SK-N-SH (cell line): Measurements from ENCODE around the gene GAS7. TPM values are rescaled to one million over a fixed set of nuclear protein-coding genes. Genes with fewer than 3 reads are reported as not detected.

Experiments
- CTCF ChIA-PET: fragments of 300-600, 350-600 bp; formaldehyde crosslinking; extraction: SDS; loops from one replicate; lab custom pipeline; 2021; lab: Yijun Ruan, JAX
- POLR2A ChIA-PET: fragments of 350-600 bp; sonication (Branson Sonifier 250); formaldehyde crosslinking; extraction: SDS; loops from one replicate; lab custom pipeline; 2020; ENCODE audit warnings: antibody characterized with exemption, inconsistent platforms; lab: Yijun Ruan, JAX
- DNase-seq: peaks from one replicate; pipeline ENCODE4 v3.0.0; 2012
- H2AFZ ChIP-seq: fragments of 200-600 bp; sonication (generic); 2 replicates; pipeline ENCODE4 v1.8.1; 2016; ENCODE audit warnings: antibody characterized with exemption, mild to moderate bottlenecking, low read depth
- H3F3A ChIP-seq: fragments of 200-600 bp; sonication (generic); replicated peaks from 2 replicates; pipeline ENCODE3; 2016; ENCODE audit warnings: antibody characterized with exemption, mild to moderate bottlenecking; ENCODE audit not compliant: insufficient read depth
- H3K27ac ChIP-seq, 2 experiments: fragments of 200-500 bp in 1 of 2; fragments of 200-600 bp in 1 of 2; sonication (Bioruptor generic) in 1 of 2; sonication (generic), shearing (Covaris generic) in 1 of 2; 2 replicates each; pipeline versions ENCODE4 v1.5.1 to v1.6.1; 2014 to 2016; ENCODE audit warnings: low read depth in 2 of 2, inconsistent platforms in 1 of 2, low read length in 1 of 2, mild to moderate bottlenecking in 1 of 2, mixed read lengths in 1 of 2
- H3K27me3 ChIP-seq: fragments of 200-600 bp; sonication (generic), shearing (Covaris generic); 2 replicates; pipeline ENCODE4 v1.6.1; 2016; ENCODE audit warnings: mixed run types; ENCODE audit not compliant: insufficient read depth
- H3K36me3 ChIP-seq, 2 experiments: fragments of 200-500 bp in 1 of 2; fragments of 200-600 bp in 1 of 2; sonication (Bioruptor generic) in 1 of 2; sonication (generic) in 1 of 2; replicated peaks in 1 of 2; 2 replicates each; pipeline versions ENCODE3 to v1.5.1; 2014 to 2016; ENCODE audit warnings: low read length in 1 of 2, mild to moderate bottlenecking in 1 of 2; ENCODE audit not compliant: insufficient read depth in 2 of 2, control insufficient read depth in 1 of 2
- H3K4me1 ChIP-seq, 2 experiments: fragments of 200-500 bp in 1 of 2; fragments of 200-600 bp in 1 of 2; sonication (Bioruptor generic) in 1 of 2; sonication (generic), shearing (Covaris generic) in 1 of 2; 2 replicates each; pipeline versions ENCODE4 v1.5.1 to v1.6.1; 2014 to 2016; ENCODE audit warnings: low read depth in 1 of 2, low read length in 1 of 2, mixed run types in 1 of 2; ENCODE audit not compliant: insufficient read depth in 2 of 2, control insufficient read depth in 1 of 2
- H3K4me2 ChIP-seq: fragments of 200-600 bp; sonication (generic), shearing (Covaris generic); 2 replicates; pipeline ENCODE4 v1.6.1; 2017; ENCODE audit warnings: mixed run types
- H3K4me3 ChIP-seq, 2 experiments: fragments of 200-500 bp in 1 of 2; fragments of 200-600 bp in 1 of 2; sonication (Bioruptor generic) in 1 of 2; sonication (generic), shearing (Covaris generic) in 1 of 2; 2 replicates each; pipeline versions ENCODE4 v1.5.1 to v1.8.1; 2014 to 2016; ENCODE audit warnings: low read depth in 2 of 2, inconsistent platforms in 1 of 2, low read length in 1 of 2, mild to moderate bottlenecking in 1 of 2, mixed read lengths in 1 of 2, moderate library complexity in 1 of 2
- H3K79me2 ChIP-seq: fragments of 200-600 bp; sonication (generic); 2 replicates; pipeline ENCODE4 v1.8.1; 2017; ENCODE audit warnings: mild to moderate bottlenecking; ENCODE audit not compliant: insufficient read depth
- H3K9ac ChIP-seq: fragments of 200-600 bp; sonication (generic); 2 replicates; pipeline ENCODE4 v1.6.1; 2017; ENCODE audit warnings: mixed run types
- H3K9me2 ChIP-seq: fragments of 200-600 bp; sonication (generic); 2 replicates; pipeline ENCODE4 v1.6.1; 2017; ENCODE audit warnings: mixed run types
- H3K9me3 ChIP-seq: fragments of 200-600 bp; sonication (generic); 2 replicates; pipeline ENCODE4 v1.6.1; 2017; ENCODE audit warnings: mixed run types, mild to moderate bottlenecking, moderate library complexity
- H4K20me1 ChIP-seq: fragments of 200-600 bp; sonication (generic); 2 replicates; pipeline ENCODE4 v1.6.1; 2017; ENCODE audit warnings: mild to moderate bottlenecking, mixed run types; ENCODE audit not compliant: insufficient read depth
- CHD2 ChIP-seq: fragments of 150-350 bp; IDR thresholded peaks from 2 replicates; pipeline ENCODE4 v1.6.1; 2018; ENCODE audit warnings: low read length; ENCODE audit not compliant: partially characterized antibody
- ELF1 ChIP-seq: IDR thresholded peaks from 2 replicates; pipeline ENCODE4 v1.4.0; 2012
- EZH2phosphoT487 ChIP-seq: fragments of 200-600 bp; sonication (generic); IDR thresholded peaks from 2 replicates; pipeline ENCODE4 v1.6.1; 2017; ENCODE audit warnings: low read depth, mixed run types, mild to moderate bottlenecking, antibody characterized with exemption, moderate library complexity, borderline replicate concordance
- FOXJ3 ChIP-seq: sonication (generic); formaldehyde crosslinking; IDR thresholded peaks from 2 replicates; pipeline ENCODE4 v1.5.1; 2020; ENCODE audit warnings: mild to moderate bottlenecking, missing genetic modification reagents
- FOXM1 ChIP-seq: IDR thresholded peaks from 2 replicates; pipeline ENCODE4 v1.4.0; 2012; ENCODE audit warnings: low read depth, mild to moderate bottlenecking
- GATA2 ChIP-seq: sonication (generic); formaldehyde crosslinking; IDR thresholded peaks from 2 replicates; pipeline ENCODE4 v1.5.0; 2020; ENCODE audit warnings: mild to moderate bottlenecking, missing genetic modification reagents
- JUND ChIP-seq: IDR thresholded peaks from 2 replicates; pipeline ENCODE4 v1.4.0; 2012
- MAX ChIP-seq: IDR thresholded peaks from 2 replicates; pipeline ENCODE4 v1.4.0; 2012; ENCODE audit warnings: low read depth
- NFIC ChIP-seq: IDR thresholded peaks from 2 replicates; pipeline ENCODE4 v1.4.0; 2012; ENCODE audit warnings: borderline replicate concordance
- RAD21 ChIP-seq: IDR thresholded peaks from 2 replicates; pipeline ENCODE4 v1.6.1; 2012; ENCODE audit warnings: mild to moderate bottlenecking, low read length
- RCOR1 ChIP-seq: fragments of 150-350 bp; IDR thresholded peaks from 2 replicates; pipeline ENCODE4 v1.6.1; 2017; ENCODE audit warnings: antibody characterized with exemption, low read length
- REST ChIP-seq: IDR thresholded peaks from 2 replicates; pipeline ENCODE4 v1.6.1; 2012; ENCODE audit warnings: mild to moderate bottlenecking, low read depth, low read length, moderate library complexity
- RFX5 ChIP-seq: IDR thresholded peaks from 2 replicates; pipeline ENCODE4 v1.6.1; 2012; ENCODE audit warnings: mild to moderate bottlenecking, improper control_type of control experiment, low read length
- TAF1 ChIP-seq: IDR thresholded peaks from 2 replicates; pipeline ENCODE4 v1.6.1; 2012; ENCODE audit warnings: low read depth, mild to moderate bottlenecking, low read length, moderate library complexity, borderline replicate concordance
- TCF12 ChIP-seq: IDR thresholded peaks from 2 replicates; pipeline ENCODE4 v1.4.0; 2012
- USF1 ChIP-seq: IDR thresholded peaks from 2 replicates; pipeline ENCODE4 v1.4.0; 2012; ENCODE audit warnings: low read depth, borderline replicate concordance
- USF2 ChIP-seq: fragments of 150-350 bp; IDR thresholded peaks from 2 replicates; pipeline ENCODE4 v1.6.1; 2017; ENCODE audit warnings: antibody characterized with exemption, low read length, low read depth, borderline replicate concordance
- WGBS: methylation state at CpG from one replicate; pipeline ENCODE4 v1.1.6; 2017; ENCODE audit warnings: low lambda C conversion rate; 5-methylcytosine and 5-hydroxymethylcytosine counted together
- polyA plus RNA-seq, 3 experiments: library from polyadenylated mRNA; depleted of rRNA; stranded (reverse); fragments of >200 nt; gene quantifications; 2 replicates each; pipeline ENCODE4 v1.2.3, GENCODE V29; 2012

GAS7 gene
- polyA plus RNA-seq, 1 of the 3 experiments (the other 2 are of a cell fraction): 0.12 TPM

- H3K9ac ChIP-seq: no peak overlapping the region
- no peaks in the 10 kb centered on the region for H3K27me3 ChIP-seq
- no peak overlapping the region for H2AFZ ChIP-seq
- H4K20me1 ChIP-seq: no peaks in the 10 kb centered on the region
- no peak overlapping the region for H3K4me2 ChIP-seq
- H3K4me3 ChIP-seq: no peak overlapping the region
- WGBS: 18% methylated on average over 5 of the region's 5 CpGs
- no peaks in the 10 kb centered on the region for H3K9me2 ChIP-seq
- H3F3A ChIP-seq: no peaks in the 10 kb centered on the region
- no peaks in the 10 kb centered on the region for H3K9me3 ChIP-seq
- no peaks in the 10 kb centered on the region for H3K4me1 ChIP-seq
- H3K27ac ChIP-seq: no peak overlapping the region
- POLR2A ChIA-PET: no interaction called here
- no peak for TF ChIP-seq EZH2phosphoT487
- no peak for TF ChIP-seq JUND
- TF ChIP-seq ELF1: no peak
- no peak for TF ChIP-seq FOXJ3
- TF ChIP-seq CHD2: no peak
- no peak for TF ChIP-seq RCOR1
- no peak for TF ChIP-seq MAX
- no peak for TF ChIP-seq GATA2 (CRISPR knock-in tag)
- no peak for TF ChIP-seq FOXM1
- TF ChIP-seq RFX5: no peak
- TF ChIP-seq REST: no peak
- no peak for TF ChIP-seq TAF1
- no peak for TF ChIP-seq USF1
- TF ChIP-seq USF2: no peak
- no peak for TF ChIP-seq NFIC
- no peak for TF ChIP-seq TCF12
- TF ChIP-seq RAD21: no peak
- TF ChIP-seq, all 33 proteins: peak for 0
- H3K79me2 ChIP-seq: no peaks in the 10 kb centered on the region
- DNase-seq: no peak
- no peaks in the 10 kb centered on the region for H3K36me3 ChIP-seq
- CTCF ChIA-PET: no interaction called here
These were observed 35.6 kb upstream of the GAS7 start for GRCh38 chr17:10234033-10234432.
